H1 (cell line): ENCODE results near the gene PIAS2. TPM values are rescaled to one million over a fixed set of nuclear protein-coding genes. Genes with fewer than 3 reads are reported as not detected.

Experiments used
- CTCF ChIA-PET: fragments of 300-600 bp; sonication (Branson Sonifier 250); formaldehyde crosslinking; loops from one replicate; lab custom pipeline; 2021; ENCODE audit not compliant: partially characterized antibody; lab: Charles Lee
- POLR2A ChIA-PET: fragments of 300-600 bp; sonication (Branson Sonifier 250); formaldehyde crosslinking; loops from one replicate; lab custom pipeline; 2021; ENCODE audit warnings: inconsistent platforms; ENCODE audit not compliant: partially characterized antibody; lab: Charles Lee
- DNase-seq, 2 experiments: peaks; one replicate each; pipeline versions ENCODE4 v3.0.0 to v3.0.0-alpha.2; 2010 to 2022; ENCODE audit warnings: low spot score in 2 of 2, low read depth in 1 of 2, mixed read lengths in 1 of 2
- FAIRE-seq: peaks from 2 replicates; lab custom pipeline; 2011; peaks lifted over from hg19 to GRCh38; lab: Jason Lieb, UNC
- H2AFZ ChIP-seq: 2 replicates; pipeline ENCODE4 v1.8.1; 2012; ENCODE audit warnings: low read length, inconsistent platforms
- H2AK5ac ChIP-seq: 2 replicates; pipeline ENCODE4 v1.6.1; 2013; ENCODE audit warnings: low read depth, low read length
- H2BK120ac ChIP-seq: replicated peaks from 2 replicates; pipeline ENCODE3; 2013; ENCODE audit warnings: low read depth, low read length, inconsistent platforms
- H2BK12ac ChIP-seq: 2 replicates; pipeline ENCODE4 v1.6.1; 2013; ENCODE audit warnings: low read depth, low read length
- H2BK15ac ChIP-seq: 2 replicates; pipeline ENCODE4 v1.6.1; 2013; ENCODE audit warnings: low read length
- H2BK20ac ChIP-seq: 2 replicates; pipeline ENCODE4 v1.6.1; 2013; ENCODE audit warnings: low read length
- H2BK5ac ChIP-seq: 2 replicates; pipeline ENCODE4 v1.6.1; 2013; ENCODE audit warnings: low read depth, low read length
- H3K14ac ChIP-seq: 2 replicates; pipeline ENCODE4 v1.6.1; 2013; ENCODE audit warnings: inconsistent platforms; ENCODE audit not compliant: insufficient read length
- H3K18ac ChIP-seq: 2 replicates; pipeline ENCODE4 v1.6.1; 2013; ENCODE audit warnings: low read length; ENCODE audit errors: extremely low read depth
- H3K23ac ChIP-seq: 2 replicates; pipeline ENCODE4 v1.6.1; 2013; ENCODE audit warnings: inconsistent platforms; ENCODE audit not compliant: insufficient read length
- H3K23me2 ChIP-seq: 2 replicates; pipeline ENCODE4 v1.6.1; 2013; ENCODE audit warnings: low read depth, low read length
- H3K27ac ChIP-seq: 2 replicates; pipeline ENCODE4 v1.6.1; 2011; ENCODE audit warnings: low read depth, low read length, inconsistent platforms
- H3K27me3 ChIP-seq, 4 experiments: replicated peaks in 1 of 4; 1 replicate in 1 of 4; 2 replicates in 3 of 4; pipeline versions ENCODE4 v1.6.1 to v1.8.1; 2011 to 2013; ENCODE audit warnings: low read length in 3 of 4, mild to moderate bottlenecking in 3 of 4, inconsistent platforms in 2 of 4, mixed read lengths in 2 of 4, moderate library complexity in 1 of 4; ENCODE audit not compliant: control insufficient read depth in 3 of 4, insufficient read depth in 3 of 4; ENCODE audit errors: extremely low read depth in 1 of 4
- H3K36me3 ChIP-seq, 4 experiments: 2 replicates each; pipeline versions ENCODE4 v1.6.1 to v1.8.1; 2011 to 2013; ENCODE audit warnings: mild to moderate bottlenecking in 4 of 4, low read length in 3 of 4, moderate library complexity in 2 of 4, control low read depth in 1 of 4, inconsistent platforms in 1 of 4; ENCODE audit not compliant: insufficient read depth in 4 of 4, control insufficient read depth in 2 of 4
- H3K4ac ChIP-seq: replicated peaks from 2 replicates; pipeline ENCODE3; 2013; ENCODE audit warnings: low read length, low read depth, mixed read lengths, inconsistent platforms; ENCODE audit not compliant: insufficient read length
- H3K4me1 ChIP-seq, 4 experiments: replicated peaks in 1 of 4; 1 replicate in 1 of 4; 2 replicates in 3 of 4; pipeline versions ENCODE4 v1.6.1 to v1.8.1; 2011 to 2013; ENCODE audit warnings: low read length in 3 of 4, inconsistent platforms in 2 of 4, mixed read lengths in 1 of 4; ENCODE audit not compliant: insufficient read depth in 4 of 4, control insufficient read depth in 3 of 4
- H3K4me2 ChIP-seq, 2 experiments: 2 replicates each; pipeline versions ENCODE4 v1.6.1 to v1.8.1; 2011 to 2013; ENCODE audit warnings: low read depth in 2 of 2, low read length in 2 of 2, control low read depth in 1 of 2, inconsistent platforms in 1 of 2, mild to moderate bottlenecking in 1 of 2; ENCODE audit not compliant: insufficient read depth in 1 of 2
- H3K4me3 ChIP-seq, 4 experiments: fragments of 200-600, 300-600 bp in 1 of 4; sonication (generic), shearing (Covaris generic), sonication (Bioruptor Twin) in 1 of 4; 2 replicates each; pipeline versions ENCODE4 v1.5.1 to v1.8.1; 2011 to 2016; ENCODE audit warnings: low read length in 4 of 4, low read depth in 3 of 4, control low read depth in 2 of 4, inconsistent platforms in 2 of 4, mild to moderate bottlenecking in 2 of 4, mixed read lengths in 1 of 4, moderate library complexity in 1 of 4; ENCODE audit not compliant: insufficient read depth in 2 of 4; ENCODE audit errors: extremely low read depth in 1 of 4
- H3K56ac ChIP-seq: replicated peaks from 2 replicates; pipeline ENCODE3; 2013; ENCODE audit warnings: low read depth, mild to moderate bottlenecking, mixed read lengths, low read length, inconsistent platforms; ENCODE audit not compliant: insufficient read length
- H3K79me1 ChIP-seq: 2 replicates; pipeline ENCODE4 v1.6.1; 2013; ENCODE audit warnings: low read depth, low read length, control low read depth
- H3K79me2 ChIP-seq, 2 experiments: 2 replicates each; pipeline versions ENCODE4 v1.6.1 to v1.8.1; 2012 to 2013; ENCODE audit warnings: low read length in 2 of 2, mild to moderate bottlenecking in 2 of 2, inconsistent platforms in 1 of 2; ENCODE audit not compliant: insufficient read depth in 2 of 2, control insufficient read depth in 1 of 2
- H3K9ac ChIP-seq, 4 experiments: replicated peaks in 1 of 4; 1 replicate in 1 of 4; 2 replicates in 3 of 4; pipeline versions ENCODE4 v1.6.1 to v1.8.1; 2011 to 2013; ENCODE audit warnings: low read depth in 3 of 4, low read length in 3 of 4, control low read depth in 2 of 4, mild to moderate bottlenecking in 2 of 4, moderate library complexity in 2 of 4, inconsistent platforms in 1 of 4; ENCODE audit errors: extremely low read depth in 1 of 4
- H3K9me3 ChIP-seq, 2 experiments: 2 replicates each; pipeline versions ENCODE4 v1.6.1 to v1.8.1; 2012 to 2013; ENCODE audit warnings: mild to moderate bottlenecking in 2 of 2, moderate library complexity in 2 of 2, control low read depth in 1 of 2, inconsistent platforms in 1 of 2, low read depth in 1 of 2, low read length in 1 of 2, mixed read lengths in 1 of 2; ENCODE audit not compliant: insufficient read depth in 2 of 2
- H4K20me1 ChIP-seq, 2 experiments: replicated peaks in 1 of 2; 2 replicates each; pipeline versions ENCODE3 to v1.8.1; 2011 to 2013; ENCODE audit warnings: inconsistent platforms in 2 of 2, low read length in 2 of 2, mild to moderate bottlenecking in 1 of 2; ENCODE audit not compliant: insufficient read depth in 2 of 2, control insufficient read depth in 1 of 2
- H4K5ac ChIP-seq: 2 replicates; pipeline ENCODE4 v1.6.1; 2013; ENCODE audit warnings: low read length, low read depth, mixed read lengths, inconsistent platforms; ENCODE audit not compliant: insufficient read length
- H4K8ac ChIP-seq: 2 replicates; pipeline ENCODE4 v1.8.0; 2013; ENCODE audit warnings: mild to moderate bottlenecking, moderate library complexity, low read length, inconsistent platforms; ENCODE audit not compliant: insufficient read depth; ENCODE audit errors: extremely low read depth
- H4K91ac ChIP-seq: replicated peaks from 2 replicates; pipeline ENCODE3; 2013; ENCODE audit warnings: low read length, mixed read lengths, inconsistent platforms; ENCODE audit not compliant: insufficient read length
- EZH2 ChIP-seq: fragments of 200-600 bp; sonication (generic); IDR thresholded peaks from 2 replicates; pipeline ENCODE4 v1.7.1; 2012; ENCODE audit warnings: low read depth, mild to moderate bottlenecking, moderate library complexity, low read length, inconsistent platforms; ENCODE audit not compliant: severe bottlenecking
- HDAC6 ChIP-seq: IDR thresholded peaks from one replicate; pipeline ENCODE4 v1.7.1; 2012; ENCODE audit warnings: low read depth, mild to moderate bottlenecking, inconsistent platforms, low read length, moderate library complexity
- SP1 ChIP-seq: IDR thresholded peaks from 2 replicates; pipeline ENCODE4 v1.6.1; 2011; ENCODE audit warnings: low read depth, low read length
- WGBS, 2 experiments: shearing (Covaris generic) in 1 of 2; methylation state at CpG; one replicate each; pipeline versions ENCODE4 v1.1.6 to v1.1.7; 2013 to 2015; ENCODE audit warnings: low lambda C conversion rate in 2 of 2, mixed read lengths in 2 of 2, inconsistent platforms in 1 of 2, low coverage in 1 of 2, missing lambda C conversion rate in 1 of 2; ENCODE audit not compliant: insufficient replicate concordance in 2 of 2, insufficient coverage in 1 of 2, insufficient read length in 1 of 2; ENCODE audit errors: extremely low coverage in 1 of 2, missing lambda C conversion rate in 1 of 2; 5-methylcytosine and 5-hydroxymethylcytosine counted together
- polyA plus RNA-seq, 7 experiments: library from polyadenylated mRNA; depleted of rRNA in 3 of 7; stranded (reverse) in 5 of 7; unstranded in 2 of 7; fragments of >200 nt in 5 of 7; fragments of 200-250 nt in 2 of 7; gene quantifications; 1 replicate in 5 of 7; 2 replicates in 1 of 7; 4 replicates in 1 of 7; pipeline versions ENCODE4 v1.2.1 to v1.2.3, GENCODE V29; 2011 to 2013; ENCODE audit warnings: missing spikeins in 2 of 7, mixed read lengths in 2 of 7
- total RNA-seq: library from RNA; stranded (reverse); fragmentation: NEBNext Ultra II Directional; extraction: Animal tissue kit (Norgen Biotek cat#: 25700); gene quantifications from 2 replicates; pipeline ENCODE4 v1.2.1, GENCODE V29; 2021
- TF ChIP-seq, protein P1 (sequence below): IDR thresholded peaks from 2 replicates; pipeline ENCODE4 v1.6.1; 2011; ENCODE audit warnings: low read length, improper control_type of control experiment

PIAS2 gene
- total and polyA plus RNA-seq, 2 of the 8 experiments (the other 6 are each of a cell fraction or from before 2014, with no cell fraction given), result 20.1 to 53.9 TPM

GRCh38 chr18:46809145-46809544 is 108.2 kb downstream of the PIAS2 start:
- TF ChIP-seq HDAC6 (no peak), SP1 (no peak), EZH2 (no peak)
- TF ChIP-seq, protein P1, sequence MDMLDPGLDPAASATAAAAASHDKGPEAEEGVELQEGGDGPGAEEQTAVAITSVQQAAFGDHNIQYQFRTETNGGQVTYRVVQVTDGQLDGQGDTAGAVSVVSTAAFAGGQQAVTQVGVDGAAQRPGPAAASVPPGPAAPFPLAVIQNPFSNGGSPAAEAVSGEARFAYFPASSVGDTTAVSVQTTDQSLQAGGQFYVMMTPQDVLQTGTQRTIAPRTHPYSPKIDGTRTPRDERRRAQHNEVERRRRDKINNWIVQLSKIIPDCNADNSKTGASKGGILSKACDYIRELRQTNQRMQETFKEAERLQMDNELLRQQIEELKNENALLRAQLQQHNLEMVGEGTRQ, result no peak
- no peak overlapping the region for H3K23ac ChIP-seq
- H4K91ac ChIP-seq, result no peak overlapping the region
- H3K27me3 ChIP-seq, result no peaks in the 10 kb centered on the region
- DNase-seq (no peak), FAIRE-seq (no peak)
- no peak overlapping the region for H2BK5ac ChIP-seq
- H2AFZ ChIP-seq, result no peak overlapping the region
- no peaks in the 10 kb centered on the region for H3K79me1 ChIP-seq
- no peaks in the 10 kb centered on the region for H3K23me2 ChIP-seq
- H3K27ac ChIP-seq, result no peak overlapping the region
- ChIA-PET POLR2A (no interaction called here), CTCF (interaction anchor here (0.6 to 0.9 kb wide), 2 partner anchors 12 to 26 kb away, joined by 3 read pairs; no protein-coding TSS in a partner anchor)
- H2BK20ac ChIP-seq, result no peak overlapping the region
- H3K79me2 ChIP-seq, result no peaks in the 10 kb centered on the region
- H2AK5ac ChIP-seq, result no peak overlapping the region
- peaks cover 0 to 5% (median under 1%) of the 10 kb centered on the region in 4 experiments; a peak in 1 of 7 replicates for H3K4me1 ChIP-seq
- no peak overlapping the region for H4K5ac ChIP-seq
- H3K4ac ChIP-seq, result no peak overlapping the region
- no peak overlapping the region for H2BK120ac ChIP-seq
- H4K20me1 ChIP-seq, result no peaks in the 10 kb centered on the region
- H3K4me2 ChIP-seq, result no peak overlapping the region
- H3K9ac ChIP-seq, result no peak overlapping the region
- H3K56ac ChIP-seq, result no peak overlapping the region
- 96% methylated on average over 5 of the region's 5 CpGs; no CpG with 5 or more reads in 1 of the 2 experiments for WGBS, 2 experiments
- no peak overlapping the region for H3K4me3 ChIP-seq
- no peak overlapping the region for H4K8ac ChIP-seq
- H3K14ac ChIP-seq, result no peak overlapping the region
- no peak overlapping the region for H2BK15ac ChIP-seq
- no peaks in the 10 kb centered on the region for H3K36me3 ChIP-seq
- no peaks in the 10 kb centered on the region for H3K9me3 ChIP-seq
- no peak overlapping the region for H2BK12ac ChIP-seq
- no peak overlapping the region for H3K18ac ChIP-seq
